Mesothelial cell of epicardium (in vitro differentiated cells): Measurements from ENCODE around the gene NCDN. TPM values are rescaled to one million over a fixed set of nuclear protein-coding genes. Genes with fewer than 3 reads are reported as not detected.
A peak's percentile ranks its signal among the peaks of the same experiment; 100 is the strongest.

Source experiments
- DNase-seq, 2 experiments: peaks; one replicate each; pipeline ENCODE4 v3.0.0; 2021; ENCODE audit warnings: low spot score in 2 of 2; ENCODE audit not compliant: unreplicated experiment in 2 of 2
- H3K27ac Mint-ChIP-seq: 2 replicates; pipeline ENCODE4 v1.8.0; 2021; ENCODE audit warnings: mixed read lengths
- H3K27me3 Mint-ChIP-seq: 2 replicates; pipeline ENCODE4 v1.8.0; 2021; ENCODE audit warnings: low read depth, mixed read lengths
- H3K36me3 Mint-ChIP-seq: 2 replicates; pipeline ENCODE4 v1.8.0; 2021; ENCODE audit warnings: mixed read lengths
- H3K4me1 Mint-ChIP-seq: 2 replicates; pipeline ENCODE4 v1.8.0; 2021; ENCODE audit warnings: mixed read lengths
- H3K4me3 Mint-ChIP-seq: 2 replicates; pipeline ENCODE4 v1.8.0; 2021; ENCODE audit warnings: mild to moderate bottlenecking, moderate library complexity, mixed read lengths
- H3K9me3 Mint-ChIP-seq: 2 replicates; pipeline ENCODE4 v1.8.0; 2021; ENCODE audit warnings: mixed read lengths
- CTCF ChIP-seq: fragments of 200-600 bp; sonication (generic); IDR thresholded peaks from one replicate; pipeline ENCODE4 v1.5.0; 2021; ENCODE audit warnings: antibody characterized with exemption; ENCODE audit not compliant: unreplicated experiment
- total RNA-seq: library from RNA; stranded (reverse); gene quantifications from 3 replicates; pipeline ENCODE4 v1.2.1, GENCODE V29; 2021

NCDN gene
- total RNA-seq, 1 donor from 2014 or later: 27.8 TPM

- no peak overlapping the region for H3K4me3 Mint-ChIP-seq
- no peak overlapping the region for H3K27ac Mint-ChIP-seq
- no peaks in the 10 kb centered on the region for H3K27me3 Mint-ChIP-seq
- H3K36me3 Mint-ChIP-seq: peaks cover 2% of the 10 kb centered on the region
- H3K4me1 Mint-ChIP-seq: peaks cover 7% of the 10 kb centered on the region
- DNase-seq: no peak
- H3K9me3 Mint-ChIP-seq: no peaks in the 10 kb centered on the region
- no peak for TF ChIP-seq CTCF
Measured at GRCh38 chr1:35561972-35562680, 4.5 kb downstream of the NCDN start.

GRCh38 chr1:35563166-35563565 lies 5.6 kb downstream of the NCDN start:
- TF ChIP-seq CTCF: no peak
- Mint-ChIP-seq H3K27ac (no peak overlapping the region), H3K9me3 (no peaks in the 10 kb centered on the region), H3K36me3 (peaks cover 2% of the 10 kb centered on the region), H3K27me3 (no peaks in the 10 kb centered on the region), H3K4me1 (peaks cover 7% of the 10 kb centered on the region), H3K4me3 (no peak overlapping the region)
- no peak for DNase-seq

GRCh38 chr1:35564037-35564883 lies 6.7 kb downstream of the NCDN start:
- H3K4me3 Mint-ChIP-seq: no peak overlapping the region
- H3K27me3 Mint-ChIP-seq: no peaks in the 10 kb centered on the region
- peaks cover 3% of the 10 kb centered on the region for H3K4me1 Mint-ChIP-seq
- TF ChIP-seq CTCF: peak; percentile 72
- no peaks in the 10 kb centered on the region for H3K9me3 Mint-ChIP-seq
- DNase-seq: peak in 1 of 2 experiments; percentile 76
- H3K36me3 Mint-ChIP-seq: peaks cover 2% of the 10 kb centered on the region
- no peak overlapping the region for H3K27ac Mint-ChIP-seq

GRCh38 chr1:35564884-35565741 lies 7.5 kb downstream of the NCDN start:
- no peak overlapping the region for H3K4me3 Mint-ChIP-seq
- peaks cover under 1% of the 10 kb centered on the region for H3K27me3 Mint-ChIP-seq
- H3K36me3 Mint-ChIP-seq: peaks cover 2% of the 10 kb centered on the region
- no peaks in the 10 kb centered on the region for H3K9me3 Mint-ChIP-seq
- DNase-seq: no peak
- no peak overlapping the region for H3K27ac Mint-ChIP-seq
- peak; percentile 2 for TF ChIP-seq CTCF
- H3K4me1 Mint-ChIP-seq: peaks cover 3% of the 10 kb centered on the region

- peaks cover 6% of the 10 kb centered on the region for H3K27me3 Mint-ChIP-seq
- DNase-seq: no peak
- no peak overlapping the region for H3K27ac Mint-ChIP-seq
- no peak overlapping the region for H3K4me3 Mint-ChIP-seq
- H3K4me1 Mint-ChIP-seq: peaks cover 3% of the 10 kb centered on the region
- H3K36me3 Mint-ChIP-seq: peaks cover 2% of the 10 kb centered on the region
- no peaks in the 10 kb centered on the region for H3K9me3 Mint-ChIP-seq
- no peak for TF ChIP-seq CTCF
Measured at GRCh38 chr1:35565742-35566133, 8.1 kb downstream of the NCDN start.
